KMS-11 (cell line): Measurements from ENCODE around the gene LRRC4C.
A peak's percentile ranks its signal among the peaks of the same experiment; 100 is the strongest.

Source experiments
- H2AFZ ChIP-seq: fragments of 200-600 bp; sonication (generic); 2 replicates; pipeline ENCODE4 v1.6.1; 2016; ENCODE audit warnings: antibody characterized with exemption, mixed run types, low read depth
- H3K27ac ChIP-seq: fragments of 200-600 bp; sonication (generic); 2 replicates; pipeline ENCODE4 v1.6.1; 2016; ENCODE audit warnings: mild to moderate bottlenecking, mixed run types
- H3K27me3 ChIP-seq: fragments of 200-600 bp; sonication (generic); 2 replicates; pipeline ENCODE4 v1.6.1; 2017; ENCODE audit warnings: mild to moderate bottlenecking, low read depth, mixed run types, moderate library complexity; ENCODE audit not compliant: insufficient read depth
- H3K36me3 ChIP-seq: fragments of 200-600 bp; sonication (generic); 2 replicates; pipeline ENCODE4 v1.6.1; 2017; ENCODE audit warnings: mild to moderate bottlenecking, mixed run types; ENCODE audit not compliant: insufficient read depth
- H3K4me1 ChIP-seq: fragments of 200-600 bp; sonication (generic); 2 replicates; pipeline ENCODE4 v1.6.1; 2016; ENCODE audit warnings: mild to moderate bottlenecking, low read depth, mixed run types; ENCODE audit not compliant: poor library complexity, severe bottlenecking
- H3K4me2 ChIP-seq: fragments of 200-600 bp; sonication (generic); 2 replicates; pipeline ENCODE4 v1.7.0; 2016; ENCODE audit warnings: mild to moderate bottlenecking, mixed run types
- H3K4me3 ChIP-seq: fragments of 200-600 bp; sonication (generic); IDR thresholded peaks from 2 replicates; pipeline ENCODE4 v1.6.1; 2017; ENCODE audit warnings: low read depth, low read length, mixed read lengths; ENCODE audit not compliant: insufficient read depth
- H3K79me2 ChIP-seq: fragments of 200-600 bp; sonication (generic); 2 replicates; pipeline ENCODE4 v1.6.1; 2016; ENCODE audit warnings: low read depth, mixed run types; ENCODE audit not compliant: insufficient read depth
- H3K9ac ChIP-seq: fragments of 200-600 bp; sonication (generic); 2 replicates; pipeline ENCODE4 v1.6.1; 2016; ENCODE audit warnings: mild to moderate bottlenecking, mixed run types
- H4K20me1 ChIP-seq: fragments of 200-600 bp; sonication (generic); 2 replicates; pipeline ENCODE4 v1.6.1; 2016; ENCODE audit warnings: mild to moderate bottlenecking, mixed run types; ENCODE audit not compliant: insufficient read depth
- CTCF ChIP-seq: fragments of 200-600 bp; sonication (generic); conservative IDR thresholded peaks from 2 replicates; pipeline ENCODE4 v1.6.1; 2017; ENCODE audit warnings: low read depth, mild to moderate bottlenecking, antibody characterized with exemption, low read length, moderate library complexity, mixed read lengths

Gene LRRC4C

GRCh38 chr11:40132912-40133311 is 1326.5 kb downstream of the LRRC4C start:
- Histone ChIP-seq H3K4me3 (no peak overlapping the region), H3K79me2 (no peaks in the 10 kb centered on the region), H4K20me1 (no peaks in the 10 kb centered on the region), H3K27ac (no peak overlapping the region), H2AFZ (no peak overlapping the region), H3K4me2 (no peak overlapping the region), H3K4me1 (no peaks in the 10 kb centered on the region), H3K36me3 (no peaks in the 10 kb centered on the region), H3K27me3 (no peaks in the 10 kb centered on the region), H3K9ac (no peak overlapping the region)
- no peak for TF ChIP-seq CTCF

DNA sequence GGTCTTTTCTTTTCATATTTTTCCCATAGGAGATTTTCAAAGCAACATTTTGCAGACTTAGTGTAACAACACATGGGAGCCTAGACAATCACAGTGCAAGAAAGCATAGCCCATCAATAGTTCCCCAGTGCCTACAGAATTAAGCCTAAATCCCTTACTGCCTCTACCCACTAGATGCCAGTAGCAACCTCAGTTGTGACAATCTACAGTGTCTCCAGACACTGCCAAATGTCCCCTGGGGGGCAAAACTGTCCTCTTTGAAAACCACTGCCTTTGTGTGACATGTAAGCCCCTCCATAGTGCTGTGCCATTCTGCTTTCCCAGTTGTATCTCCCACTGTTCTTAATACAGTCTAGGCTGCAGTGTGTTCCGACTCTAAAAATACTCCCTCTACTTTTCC is 1329.0 kb downstream of the LRRC4C start:
- Histone ChIP-seq H3K4me2 (no peak overlapping the region), H4K20me1 (no peaks in the 10 kb centered on the region), H2AFZ (no peak overlapping the region), H3K9ac (no peak overlapping the region), H3K27me3 (no peaks in the 10 kb centered on the region), H3K4me1 (no peaks in the 10 kb centered on the region), H3K4me3 (no peak overlapping the region), H3K79me2 (no peaks in the 10 kb centered on the region), H3K36me3 (no peaks in the 10 kb centered on the region), H3K27ac (no peak overlapping the region)
- peak; percentile 35; the same call in 1 of the 2 replicates for TF ChIP-seq CTCF

- H4K20me1 ChIP-seq, result no peaks in the 10 kb centered on the region
- H3K9ac ChIP-seq, result no peak overlapping the region
- no peak overlapping the region for H3K4me2 ChIP-seq
- H3K4me3 ChIP-seq, result no peak overlapping the region
- H3K4me1 ChIP-seq, result no peaks in the 10 kb centered on the region
- no peak overlapping the region for H3K27ac ChIP-seq
- TF ChIP-seq CTCF, result peak; percentile 58
- no peak overlapping the region for H2AFZ ChIP-seq
- H3K79me2 ChIP-seq, result no peaks in the 10 kb centered on the region
- H3K27me3 ChIP-seq, result no peaks in the 10 kb centered on the region
- H3K36me3 ChIP-seq, result no peaks in the 10 kb centered on the region
Measured at GRCh38 chr11:40129266-40129665, 1330.2 kb downstream of the LRRC4C start.

- Histone ChIP-seq H4K20me1 (no peaks in the 10 kb centered on the region), H3K4me3 (no peak overlapping the region), H3K4me1 (no peaks in the 10 kb centered on the region), H3K27ac (no peak overlapping the region), H3K36me3 (no peaks in the 10 kb centered on the region), H3K4me2 (no peak overlapping the region), H3K9ac (no peak overlapping the region), H3K79me2 (no peaks in the 10 kb centered on the region), H3K27me3 (no peaks in the 10 kb centered on the region), H2AFZ (no peak overlapping the region)
- TF ChIP-seq CTCF, result no peak
Measured at GRCh38 chr11:40125054-40125453, 1334.4 kb downstream of the LRRC4C start.

GRCh38 chr11:40119661-40120060 is 1339.8 kb downstream of the LRRC4C start:
- no peak overlapping the region for H3K27ac ChIP-seq

More at GRCh38 chr11:40119661-40120060, 1339.8 kb downstream of the LRRC4C start:
- no peaks in the 10 kb centered on the region for H3K79me2 ChIP-seq
- no peaks in the 10 kb centered on the region for H4K20me1 ChIP-seq
- H3K9ac ChIP-seq, result no peak overlapping the region
- no peaks in the 10 kb centered on the region for H3K27me3 ChIP-seq
- no peak overlapping the region for H2AFZ ChIP-seq
- H3K4me1 ChIP-seq, result no peaks in the 10 kb centered on the region
- no peak overlapping the region for H3K4me3 ChIP-seq
- no peaks in the 10 kb centered on the region for H3K36me3 ChIP-seq
- H3K4me2 ChIP-seq, result no peak overlapping the region
- TF ChIP-seq CTCF, result no peak
